Measurements from ENCODE around the gene HNRNPL. TPM values are rescaled to one million over a fixed set of nuclear protein-coding genes. Genes with fewer than 3 reads are reported as not detected.

HNRNPL gene
- total and polyA plus RNA-seq, 2 experiments from 2014 or later: 184 to 209 TPM

DNA sequence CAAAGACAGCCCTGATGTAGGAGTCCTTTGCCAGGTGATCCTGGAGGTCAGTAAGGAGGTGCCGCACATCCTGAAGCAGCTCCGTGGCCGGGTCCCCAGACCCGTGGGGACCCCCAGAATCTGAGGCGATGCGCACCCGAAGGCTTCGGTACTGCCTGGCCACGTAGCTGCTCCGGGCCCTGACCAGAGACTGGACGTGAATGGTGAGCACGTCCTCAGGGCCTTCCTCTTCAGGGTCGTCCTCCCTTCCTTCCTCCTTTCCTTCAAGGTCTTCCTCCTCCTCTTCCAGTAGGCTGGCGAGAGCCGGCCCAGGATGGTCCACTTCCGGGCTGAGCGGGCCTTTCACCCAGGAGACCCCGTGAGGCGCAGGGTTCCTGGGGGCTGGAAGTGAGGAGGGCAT lies 20.8 kb upstream of the HNRNPL start:
- no peaks in the 10 kb centered on the region for H3K9me3 ChIP-seq (ENCODE audit: low read depth)
- H3K36me3 ChIP-seq (replicated peaks; ENCODE audit: insufficient read depth, low read depth): no peaks in the 10 kb centered on the region
- H2AFZ ChIP-seq: no peak overlapping the region
- H3K27ac ChIP-seq: no peak overlapping the region
- no peaks in the 10 kb centered on the region for H3K9me2 ChIP-seq (replicated peaks; ENCODE audit: insufficient read depth)
- no peaks in the 10 kb centered on the region for H3K4me1 ChIP-seq (ENCODE audit: insufficient read depth)
- 98% methylated on average over 18 of the region's 19 CpGs for WGBS (ENCODE audit: low lambda C conversion rate, missing lambda C conversion rate)
- no peak overlapping the region for H3K4me3 ChIP-seq
- H3K27me3 ChIP-seq: no peaks in the 10 kb centered on the region
- H3K79me2 ChIP-seq: no peaks in the 10 kb centered on the region
- no peaks in the 10 kb centered on the region for H4K20me1 ChIP-seq (ENCODE audit: insufficient read depth, poor library complexity, severe bottlenecking)
- no peak for DNase-seq (ENCODE audit: low spot score)
- peak overlapping the region; percentile 78 for H3K4me2 ChIP-seq
- TF ChIP-seq, protein P1, sequence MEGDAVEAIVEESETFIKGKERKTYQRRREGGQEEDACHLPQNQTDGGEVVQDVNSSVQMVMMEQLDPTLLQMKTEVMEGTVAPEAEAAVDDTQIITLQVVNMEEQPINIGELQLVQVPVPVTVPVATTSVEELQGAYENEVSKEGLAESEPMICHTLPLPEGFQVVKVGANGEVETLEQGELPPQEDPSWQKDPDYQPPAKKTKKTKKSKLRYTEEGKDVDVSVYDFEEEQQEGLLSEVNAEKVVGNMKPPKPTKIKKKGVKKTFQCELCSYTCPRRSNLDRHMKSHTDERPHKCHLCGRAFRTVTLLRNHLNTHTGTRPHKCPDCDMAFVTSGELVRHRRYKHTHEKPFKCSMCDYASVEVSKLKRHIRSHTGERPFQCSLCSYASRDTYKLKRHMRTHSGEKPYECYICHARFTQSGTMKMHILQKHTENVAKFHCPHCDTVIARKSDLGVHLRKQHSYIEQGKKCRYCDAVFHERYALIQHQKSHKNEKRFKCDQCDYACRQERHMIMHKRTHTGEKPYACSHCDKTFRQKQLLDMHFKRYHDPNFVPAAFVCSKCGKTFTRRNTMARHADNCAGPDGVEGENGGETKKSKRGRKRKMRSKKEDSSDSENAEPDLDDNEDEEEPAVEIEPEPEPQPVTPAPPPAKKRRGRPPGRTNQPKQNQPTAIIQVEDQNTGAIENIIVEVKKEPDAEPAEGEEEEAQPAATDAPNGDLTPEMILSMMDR (IDR thresholded peaks at IDR 0.05; ENCODE audit: poor library complexity): no peak
- TF ChIP-seq EZH2phosphoT487 (IDR thresholded peaks at IDR 0.05; ENCODE audit: low read depth, severe bottlenecking, unreplicated experiment): no peak
- no peak for TF ChIP-seq EZH2 (IDR thresholded peaks at IDR 0.05; ENCODE audit: borderline replicate concordance)

GRCh38 chr19:38869836-38870607 lies 20.2 kb upstream of the HNRNPL start:
- TF ChIP-seq EZH2phosphoT487 (IDR thresholded peaks at IDR 0.05; ENCODE audit: low read depth, severe bottlenecking, unreplicated experiment) (no peak), EZH2 (IDR thresholded peaks at IDR 0.05; ENCODE audit: borderline replicate concordance) (no peak)
- TF ChIP-seq, protein P1 (IDR thresholded peaks at IDR 0.05; ENCODE audit: poor library complexity): peak; percentile 77
- H2AFZ ChIP-seq: peak overlapping the region; percentile 84
- H3K9me3 ChIP-seq (ENCODE audit: low read depth): no peaks in the 10 kb centered on the region
- no peaks in the 10 kb centered on the region for H3K4me1 ChIP-seq (ENCODE audit: insufficient read depth)
- 53% methylated on average over 30 of the region's 62 CpGs for WGBS (ENCODE audit: low lambda C conversion rate, missing lambda C conversion rate)
- H3K79me2 ChIP-seq: no peaks in the 10 kb centered on the region
- H3K9me2 ChIP-seq (replicated peaks; ENCODE audit: insufficient read depth): no peaks in the 10 kb centered on the region
- no peaks in the 10 kb centered on the region for H4K20me1 ChIP-seq (ENCODE audit: insufficient read depth, poor library complexity, severe bottlenecking)
- no peak overlapping the region for H3K4me3 ChIP-seq
- H3K4me2 ChIP-seq: peak overlapping the region; percentile 78
- H3K27ac ChIP-seq: no peak overlapping the region
- no peaks in the 10 kb centered on the region for H3K36me3 ChIP-seq (replicated peaks; ENCODE audit: insufficient read depth, low read depth)
- H3K27me3 ChIP-seq: no peaks in the 10 kb centered on the region
- DNase-seq (ENCODE audit: low spot score): peak; percentile 86

GRCh38 chr19:38869160-38869835 lies 19.5 kb upstream of the HNRNPL start:
- H3K9me3 ChIP-seq (ENCODE audit: low read depth): no peaks in the 10 kb centered on the region
- no peak overlapping the region for H3K27ac ChIP-seq
- TF ChIP-seq, protein P1 (IDR thresholded peaks at IDR 0.05; ENCODE audit: poor library complexity): no peak
- TF ChIP-seq EZH2phosphoT487 (IDR thresholded peaks at IDR 0.05; ENCODE audit: low read depth, severe bottlenecking, unreplicated experiment): no peak
- TF ChIP-seq EZH2 (IDR thresholded peaks at IDR 0.05; ENCODE audit: borderline replicate concordance): no peak
- H3K9me2 ChIP-seq (replicated peaks; ENCODE audit: insufficient read depth): no peaks in the 10 kb centered on the region
- H4K20me1 ChIP-seq (ENCODE audit: insufficient read depth, poor library complexity, severe bottlenecking): no peaks in the 10 kb centered on the region
- no peaks in the 10 kb centered on the region for H3K27me3 ChIP-seq
- peak overlapping the region; percentile 84 for H2AFZ ChIP-seq
- peak overlapping the region; percentile 78 for H3K4me2 ChIP-seq
- DNase-seq (ENCODE audit: low spot score): no peak
- H3K4me3 ChIP-seq: no peak overlapping the region
- WGBS (ENCODE audit: low lambda C conversion rate, missing lambda C conversion rate): 63% methylated on average over 31 of the region's 34 CpGs
- H3K4me1 ChIP-seq (ENCODE audit: insufficient read depth): no peaks in the 10 kb centered on the region
- H3K79me2 ChIP-seq: no peaks in the 10 kb centered on the region
- no peaks in the 10 kb centered on the region for H3K36me3 ChIP-seq (replicated peaks; ENCODE audit: insufficient read depth, low read depth)

Data from hepatocyte (in vitro differentiated cells).